ENCODE data around the gene CD101. TPM values are rescaled to one million over a fixed set of nuclear protein-coding genes. Genes with fewer than 3 reads are reported as not detected.

Gene CD101
- total RNA-seq, 6 experiments from 2014 or later = not detected

DNA sequence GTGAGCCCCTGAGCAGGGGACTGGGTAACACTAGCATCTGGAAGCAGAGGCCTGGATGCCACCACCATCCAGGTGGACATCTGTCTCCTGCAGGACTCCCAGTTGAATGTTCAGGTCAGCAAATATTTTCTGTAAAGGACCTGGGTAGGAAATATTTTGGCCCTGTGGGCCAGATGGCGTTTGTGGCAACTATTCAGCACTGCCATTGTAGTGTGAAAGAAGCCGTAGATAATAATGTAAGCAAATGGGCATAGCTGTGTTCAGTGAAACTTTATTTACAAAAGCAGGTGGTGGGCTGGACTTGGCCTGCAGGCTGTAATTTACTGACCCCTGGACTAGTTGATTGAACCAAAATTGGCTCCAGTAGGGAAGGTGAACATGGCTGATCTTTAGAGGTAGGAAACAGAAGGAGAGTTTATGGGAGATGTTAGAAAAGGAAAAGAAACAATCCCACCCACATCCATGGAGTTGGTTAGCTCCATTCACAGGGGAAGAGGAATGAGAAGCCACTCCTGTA is 20.0 kb upstream of the CD101 start:
- H3K4me3 Mint-ChIP-seq = no peak overlapping the region
- DNase-seq = no peak
- no peaks in the 10 kb centered on the region for H3K9me3 Mint-ChIP-seq
- no peaks in the 10 kb centered on the region for H3K4me1 Mint-ChIP-seq (ENCODE audit: low read depth)
- TF ChIP-seq, protein P1, sequence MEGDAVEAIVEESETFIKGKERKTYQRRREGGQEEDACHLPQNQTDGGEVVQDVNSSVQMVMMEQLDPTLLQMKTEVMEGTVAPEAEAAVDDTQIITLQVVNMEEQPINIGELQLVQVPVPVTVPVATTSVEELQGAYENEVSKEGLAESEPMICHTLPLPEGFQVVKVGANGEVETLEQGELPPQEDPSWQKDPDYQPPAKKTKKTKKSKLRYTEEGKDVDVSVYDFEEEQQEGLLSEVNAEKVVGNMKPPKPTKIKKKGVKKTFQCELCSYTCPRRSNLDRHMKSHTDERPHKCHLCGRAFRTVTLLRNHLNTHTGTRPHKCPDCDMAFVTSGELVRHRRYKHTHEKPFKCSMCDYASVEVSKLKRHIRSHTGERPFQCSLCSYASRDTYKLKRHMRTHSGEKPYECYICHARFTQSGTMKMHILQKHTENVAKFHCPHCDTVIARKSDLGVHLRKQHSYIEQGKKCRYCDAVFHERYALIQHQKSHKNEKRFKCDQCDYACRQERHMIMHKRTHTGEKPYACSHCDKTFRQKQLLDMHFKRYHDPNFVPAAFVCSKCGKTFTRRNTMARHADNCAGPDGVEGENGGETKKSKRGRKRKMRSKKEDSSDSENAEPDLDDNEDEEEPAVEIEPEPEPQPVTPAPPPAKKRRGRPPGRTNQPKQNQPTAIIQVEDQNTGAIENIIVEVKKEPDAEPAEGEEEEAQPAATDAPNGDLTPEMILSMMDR (IDR thresholded peaks at IDR 0.05) = no peak
- H3K36me3 Mint-ChIP-seq (ENCODE audit: low read depth) = no peaks in the 10 kb centered on the region
- H3K27me3 Mint-ChIP-seq (ENCODE audit: insufficient read depth) = peaks cover 26% of the 10 kb centered on the region
- H3K27ac Mint-ChIP-seq = no peak overlapping the region

DNA sequence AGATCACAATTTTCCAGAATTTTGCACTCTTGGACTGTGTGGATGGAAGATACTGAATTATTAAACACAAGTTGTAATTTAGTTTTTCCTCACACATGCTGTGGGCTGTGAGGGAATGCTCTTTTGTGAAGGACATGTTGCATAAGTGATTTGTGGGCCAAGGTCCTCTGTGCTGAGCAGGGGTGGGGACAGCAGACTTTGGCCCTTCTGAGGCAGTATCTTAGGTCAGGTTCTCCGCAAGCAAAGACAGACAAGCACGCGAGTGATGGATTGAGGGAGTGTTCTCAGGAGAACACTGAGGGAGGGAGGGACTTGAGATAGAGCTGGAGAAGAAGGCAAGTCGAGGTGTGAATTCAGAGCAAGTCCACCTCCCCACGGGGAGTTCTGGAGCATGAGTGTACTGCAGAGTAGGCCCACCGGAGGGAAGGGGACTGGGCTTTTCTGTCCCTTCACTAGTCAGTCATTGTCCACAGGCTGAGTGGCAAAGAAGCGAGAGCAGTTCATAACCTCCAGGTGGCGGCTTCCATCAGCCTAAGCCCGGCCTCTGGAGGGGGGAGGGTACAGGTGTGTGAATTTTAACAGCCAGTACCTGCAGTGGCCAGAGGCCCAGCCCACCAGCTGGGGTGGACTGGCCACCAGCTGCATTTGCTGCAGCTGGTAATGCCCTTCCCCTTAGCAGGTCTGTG is 19.1 kb upstream of the CD101 start:
- Mint-ChIP-seq H3K27ac (no peak overlapping the region), H3K36me3 (ENCODE audit: low read depth) (no peaks in the 10 kb centered on the region), H3K4me3 (no peak overlapping the region), H3K27me3 (ENCODE audit: insufficient read depth) (peaks cover 34% of the 10 kb centered on the region), H3K4me1 (ENCODE audit: low read depth) (no peaks in the 10 kb centered on the region), H3K9me3 (no peaks in the 10 kb centered on the region)
- DNase-seq = no peak
- TF ChIP-seq, protein P1 (IDR thresholded peaks at IDR 0.05) = no peak

DNA sequence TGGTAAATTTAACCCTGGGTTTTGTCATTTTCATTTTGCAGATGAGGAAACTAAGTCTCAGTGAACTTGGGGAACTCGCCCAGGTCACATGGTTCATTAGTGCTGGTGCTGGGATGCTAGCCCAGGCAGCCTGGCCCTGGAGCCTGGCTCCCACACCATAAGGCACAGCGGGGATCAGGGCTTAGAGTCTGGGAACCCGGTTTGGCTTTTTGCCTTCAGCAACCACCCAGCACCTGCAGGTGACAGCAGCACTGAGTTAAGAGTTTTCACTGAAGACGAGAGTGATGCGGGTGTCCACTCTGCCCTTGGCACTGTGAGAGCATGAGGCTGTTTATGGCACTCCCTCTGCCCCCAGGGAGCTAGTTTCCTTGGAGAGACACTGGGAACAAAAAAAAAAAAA is 18.4 kb upstream of the CD101 start:
- no peak overlapping the region for H3K27ac Mint-ChIP-seq

DNA sequence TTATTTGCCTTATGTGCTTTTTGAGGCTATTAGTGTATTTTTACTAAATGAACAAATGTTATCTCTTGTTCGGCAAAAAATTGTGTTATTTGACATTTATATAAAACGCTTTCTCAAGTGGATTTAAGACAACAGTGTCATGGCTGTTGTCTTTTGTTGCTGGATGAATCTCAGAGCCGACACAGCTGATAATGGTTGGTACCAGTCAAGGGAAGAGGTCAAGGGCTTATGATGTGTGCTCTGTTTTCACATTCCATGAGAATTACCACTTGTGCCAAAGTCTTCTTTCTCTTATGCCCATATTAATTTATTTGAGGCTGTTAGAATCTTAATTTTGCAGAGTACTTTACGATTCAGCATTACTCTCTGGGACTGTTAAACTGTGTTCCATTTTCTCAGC is 17.9 kb upstream of the CD101 start:
- Mint-ChIP-seq H3K4me3 (no peak overlapping the region), H3K36me3 (ENCODE audit: low read depth) (no peaks in the 10 kb centered on the region), H3K27me3 (ENCODE audit: insufficient read depth) (peaks cover 38% of the 10 kb centered on the region), H3K27ac (no peak overlapping the region), H3K4me1 (ENCODE audit: low read depth) (no peaks in the 10 kb centered on the region; the same call in 1 of the 2 replicates), H3K9me3 (no peaks in the 10 kb centered on the region)
- no peak for DNase-seq
- TF ChIP-seq, protein P1 (IDR thresholded peaks at IDR 0.05) = no peak

More for the DNA sequence above, 18.4 kb upstream of the CD101 start:
- TF ChIP-seq, protein P1 (IDR thresholded peaks at IDR 0.05) = no peak
- H3K36me3 Mint-ChIP-seq (ENCODE audit: low read depth) = no peaks in the 10 kb centered on the region
- H3K9me3 Mint-ChIP-seq = no peaks in the 10 kb centered on the region
- no peak for DNase-seq
- H3K4me3 Mint-ChIP-seq = no peak overlapping the region
- peaks cover 38% of the 10 kb centered on the region for H3K27me3 Mint-ChIP-seq (ENCODE audit: insufficient read depth)
- H3K4me1 Mint-ChIP-seq (ENCODE audit: low read depth) = no peaks in the 10 kb centered on the region; the same call in 1 of the 2 replicates

DNA sequence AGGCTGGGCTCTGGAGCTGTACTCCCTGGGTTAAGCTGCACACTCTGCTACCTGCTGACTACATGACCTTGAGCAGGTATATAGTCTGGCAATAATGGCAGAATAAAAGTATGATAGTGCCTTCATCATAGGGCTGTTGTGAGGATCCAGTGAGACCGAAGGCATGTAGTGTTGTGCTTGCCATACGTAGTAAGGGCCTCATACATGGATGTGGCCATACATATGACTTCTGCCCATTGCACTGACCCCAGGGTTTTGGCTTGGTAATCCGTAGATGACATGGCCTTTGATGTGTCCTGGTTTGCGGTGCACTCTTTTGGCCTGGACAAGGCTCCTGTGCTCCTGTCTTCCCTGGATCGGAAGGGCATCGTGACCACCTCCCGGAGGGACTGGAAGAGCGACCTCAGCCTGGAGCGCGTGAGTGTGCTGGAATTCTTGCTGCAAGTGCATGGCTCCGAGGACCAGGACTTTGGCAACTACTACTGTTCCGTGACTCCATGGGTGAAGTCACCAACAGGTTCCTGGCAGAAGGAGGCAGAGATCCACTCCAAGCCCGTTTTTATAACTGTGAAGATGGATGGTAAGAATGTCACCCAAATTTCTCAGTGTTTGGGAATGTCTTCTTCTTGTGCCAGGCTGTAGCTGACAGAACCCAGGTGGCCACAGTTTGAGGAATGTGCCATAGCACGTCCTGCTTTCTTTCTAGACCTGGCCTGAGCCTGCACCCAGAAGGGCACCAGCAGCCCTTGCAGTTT is 17.0 kb upstream of the CD101 start:
- H3K27ac Mint-ChIP-seq = no peak overlapping the region
- H3K36me3 Mint-ChIP-seq (ENCODE audit: low read depth) = no peaks in the 10 kb centered on the region
- H3K9me3 Mint-ChIP-seq = no peaks in the 10 kb centered on the region
- no peaks in the 10 kb centered on the region; the same call in 1 of the 2 replicates for H3K4me1 Mint-ChIP-seq (ENCODE audit: low read depth)
- TF ChIP-seq, protein P1 (IDR thresholded peaks at IDR 0.05) = no peak
- peaks cover 38% of the 10 kb centered on the region for H3K27me3 Mint-ChIP-seq (ENCODE audit: insufficient read depth)
- H3K4me3 Mint-ChIP-seq = no peak overlapping the region
- DNase-seq = no peak

Measured in HFFc6 (cell line).